G401.6 (cell line): ENCODE results near the gene DCLK1.

Experiments
- FAIRE-seq: peaks from 2 replicates; lab custom pipeline; 2012; peaks lifted over from hg19 to GRCh38; lab: Jason Lieb, UNC

Gene DCLK1

GRCh38 chr13:36131222-36131930, at the start of gene DCLK1:
DCLK1 (minus strand) TSS chr13:36131382.
- no peak for FAIRE-seq

- FAIRE-seq = no peak
These were observed 44.4 kb upstream of the DCLK1 start for GRCh38 chr13:36175621-36176020.

GRCh38 chr13:36174923-36175322, 43.7 kb upstream of the DCLK1 start:
- no peak for FAIRE-seq

- no peak for FAIRE-seq
These were observed 42.6 kb upstream of the DCLK1 start for GRCh38 chr13:36173571-36174322.

GRCh38 chr13:36166046-36166445, 34.9 kb upstream of the DCLK1 start:
- FAIRE-seq = no peak

GRCh38 chr13:36163809-36164308, 32.7 kb upstream of the DCLK1 start:
- FAIRE-seq = no peak

GRCh38 chr13:36163286-36163685, 32.1 kb upstream of the DCLK1 start:
- FAIRE-seq = no peak

GRCh38 chr13:36160297-36160696, 29.1 kb upstream of the DCLK1 start:
- FAIRE-seq = no peak

- no peak for FAIRE-seq
These were observed 27.4 kb upstream of the DCLK1 start for GRCh38 chr13:36158611-36159010.

GRCh38 chr13:36157480-36157879, 26.3 kb upstream of the DCLK1 start:
- FAIRE-seq = no peak

- no peak for FAIRE-seq
These were observed 23.5 kb upstream of the DCLK1 start for GRCh38 chr13:36154567-36155291.

GRCh38 chr13:36151591-36151990, 20.4 kb upstream of the DCLK1 start:
- FAIRE-seq = no peak

GRCh38 chr13:36148446-36148845, 17.3 kb upstream of the DCLK1 start:
- no peak for FAIRE-seq

GRCh38 chr13:36147330-36147729, 16.1 kb upstream of the DCLK1 start:
- FAIRE-seq = no peak

- no peak for FAIRE-seq
These were observed 15.5 kb upstream of the DCLK1 start for GRCh38 chr13:36146511-36147269.

- no peak for FAIRE-seq
These were observed 12.6 kb upstream of the DCLK1 start for GRCh38 chr13:36143738-36144137.

GRCh38 chr13:36142735-36143134, 11.6 kb upstream of the DCLK1 start:
- FAIRE-seq = no peak

- no peak for FAIRE-seq
These were observed 4.7 kb upstream of the DCLK1 start for GRCh38 chr13:36135876-36136275.

GRCh38 chr13:36134632-36135031, 3.5 kb upstream of the DCLK1 start:
- FAIRE-seq = no peak

- no peak for FAIRE-seq
These were observed 2.9 kb upstream of the DCLK1 start for GRCh38 chr13:36133950-36134626.

- FAIRE-seq = no peak
These were observed 1.2 kb upstream of the DCLK1 start for GRCh38 chr13:36132376-36132775.

GRCh38 chr13:36131931-36132297, 732 bp upstream of the DCLK1 start:
- no peak for FAIRE-seq
